A549 (cell line): Measurements from ENCODE around the gene XPO5. TPM values are rescaled to one million over a fixed set of nuclear protein-coding genes. Genes with fewer than 3 reads are reported as not detected.

ENCODE experiments used
- ATAC-seq, 2 experiments: fragments of 200-7000 bp in 1 of 2; fragments of >200 bp in 1 of 2; cut with Nextera tagmentation in 1 of 2; cut with Tn5 transposase in 1 of 2; 3 replicates each; pipeline versions ENCODE4 v1.8.0 to v1.9.1; 2018 to 2020; ENCODE audit warnings: mild to moderate bottlenecking in 1 of 2, moderate library complexity in 1 of 2
- CTCF ChIA-PET: fragments of 300-600 bp; sonication (Branson Sonifier 250); formaldehyde crosslinking; extraction: SDS; loops from one replicate; lab custom pipeline; 2021; ENCODE audit warnings: antibody characterized with exemption, inconsistent platforms; lab: Yijun Ruan, JAX
- POLR2A ChIA-PET: fragments of 350-600 bp; formaldehyde crosslinking; extraction: SDS; loops from one replicate; lab custom pipeline; 2021; ENCODE audit warnings: antibody characterized with exemption, inconsistent platforms; lab: Yijun Ruan, JAX
- DNase-seq, 2 experiments: peaks; one replicate each; pipeline versions ENCODE4 v3.0.0 to v3.0.0-alpha.2; 2011 to 2016; ENCODE audit warnings: low read depth in 1 of 2, low spot score in 1 of 2
- FAIRE-seq: peaks from 2 replicates; lab custom pipeline; 2011; peaks lifted over from hg19 to GRCh38; lab: Jason Lieb, UNC
- H3K27ac ChIP-seq, 2 experiments: fragments of >200 bp; sonication (Bioruptor Twin); formaldehyde crosslinking; 3 replicates each; pipeline ENCODE4 v1.5.1; 2016 to 2017
- H3K4me1 ChIP-seq: fragments of >200 bp; sonication (Bioruptor Twin); formaldehyde crosslinking; 3 replicates; pipeline ENCODE4 v1.6.1; 2016
- H3K4me2 ChIP-seq: fragments of >200 bp; sonication (Bioruptor Twin); formaldehyde crosslinking; 3 replicates; pipeline ENCODE4 v1.6.1; 2016
- H3K4me3 ChIP-seq: fragments of >200 bp; sonication (Bioruptor Twin); formaldehyde crosslinking; 3 replicates; pipeline ENCODE4 v1.5.1; 2016
- H3K9me3 ChIP-seq: fragments of >200 bp; sonication (Bioruptor Twin); formaldehyde crosslinking; 3 replicates; pipeline ENCODE4 v1.6.1; 2016
- BHLHE40 ChIP-seq: IDR thresholded peaks from 2 replicates; pipeline ENCODE4 v1.6.1; 2012; ENCODE audit warnings: low read depth, low read length, inconsistent platforms
- CBX8 ChIP-seq: fragments of 200-600 bp; sonication (generic); IDR thresholded peaks from 2 replicates; pipeline ENCODE4 v1.6.1; 2016
- CEBPB ChIP-seq, 2 experiments: fragments of >200 bp in 1 of 2; sonication (Bioruptor Twin) in 1 of 2; formaldehyde crosslinking in 1 of 2; IDR thresholded peaks; 2 replicates each; pipeline ENCODE4 v1.6.1; 2012 to 2016
- EP300 ChIP-seq, 2 experiments: fragments of >200 bp; sonication (Bioruptor Twin); formaldehyde crosslinking; IDR thresholded peaks; 2 replicates in 1 of 2; 3 replicates in 1 of 2; pipeline ENCODE4 v1.6.1; 2016 to 2017
- ESRRA ChIP-seq: fragments of 150-350 bp; IDR thresholded peaks from 2 replicates; pipeline ENCODE4 v1.6.1; 2014; ENCODE audit warnings: mild to moderate bottlenecking, low read length, borderline replicate concordance
- FOSB ChIP-seq: fragments of 250-450 bp; sonication (Bioruptor Pico); IDR thresholded peaks from 2 replicates; pipeline ENCODE4 v1.5.0; 2020; ENCODE audit warnings: mild to moderate bottlenecking, moderate library complexity
- FOXS1 ChIP-seq: fragments of 250-450 bp; sonication (Bioruptor Pico); IDR thresholded peaks from 2 replicates; pipeline ENCODE4 v1.5.0; 2020; ENCODE audit warnings: mild to moderate bottlenecking, moderate library complexity
- HDAC2 ChIP-seq: fragments of 200-600 bp; sonication (generic); IDR thresholded peaks from 2 replicates; pipeline ENCODE4 v1.6.1; 2016
- HOXA7 ChIP-seq: fragments of 250-450 bp; sonication (Bioruptor Pico); IDR thresholded peaks from 2 replicates; pipeline ENCODE4 v1.5.0; 2020; ENCODE audit warnings: mild to moderate bottlenecking, moderate library complexity
- JUNB ChIP-seq: fragments of >200 bp; sonication (Bioruptor Twin); formaldehyde crosslinking; IDR thresholded peaks from 2 replicates; pipeline ENCODE4 v1.6.1; 2016
- KDM1A ChIP-seq: fragments of 200-600 bp; sonication (generic); IDR thresholded peaks from 2 replicates; pipeline ENCODE4 v1.6.1; 2016; ENCODE audit warnings: low read depth, mild to moderate bottlenecking
- MAFK ChIP-seq: fragments of 450-650 bp; IDR thresholded peaks from 2 replicates; pipeline ENCODE4 v1.6.1; 2014; ENCODE audit not compliant: partially characterized antibody
- MYC ChIP-seq: IDR thresholded peaks from 2 replicates; pipeline ENCODE4 v1.6.1; 2012; ENCODE audit warnings: mild to moderate bottlenecking, inconsistent platforms, low read length, improper control_type of control experiment, borderline replicate concordance
- NFE2L2 ChIP-seq: fragments of 150-350 bp; conservative IDR thresholded peaks from 2 replicates; pipeline ENCODE4 v1.6.1; 2014; ENCODE audit warnings: low read length
- NPAS2 ChIP-seq: fragments of 250-450 bp; sonication (Bioruptor Pico); IDR thresholded peaks from 2 replicates; pipeline ENCODE4 v1.8.0; 2022; ENCODE audit warnings: mild to moderate bottlenecking, moderate library complexity, borderline replicate concordance
- POLR2A ChIP-seq: IDR thresholded peaks from 2 replicates; pipeline ENCODE4 v1.6.1; 2012; ENCODE audit warnings: mild to moderate bottlenecking, low read length
- POLR2AphosphoS2 ChIP-seq: conservative IDR thresholded peaks from 2 replicates; pipeline ENCODE4 v1.6.1; 2012; ENCODE audit warnings: low read length, improper control_type of control experiment, inconsistent platforms
- RARB ChIP-seq: fragments of 250-450 bp; sonication (Bioruptor Pico); IDR thresholded peaks from 2 replicates; pipeline ENCODE4 v1.8.0; 2021; ENCODE audit warnings: mild to moderate bottlenecking, moderate library complexity
- RCOR1 ChIP-seq: fragments of 150-350 bp; IDR thresholded peaks from 2 replicates; pipeline ENCODE4 v1.6.1; 2014; ENCODE audit warnings: antibody characterized with exemption, low read length, low read depth
- RFX5 ChIP-seq: fragments of 450-650 bp; IDR thresholded peaks from 2 replicates; pipeline ENCODE4 v1.7.1; 2014; ENCODE audit warnings: antibody characterized with exemption, mild to moderate bottlenecking, moderate library complexity
- RNF2 ChIP-seq: fragments of 200-600 bp; sonication (generic); IDR thresholded peaks from 2 replicates; pipeline ENCODE4 v1.6.1; 2016; ENCODE audit warnings: low read depth, mild to moderate bottlenecking, antibody characterized with exemption, moderate library complexity, borderline replicate concordance
- SREBF2 ChIP-seq: fragments of 450-650 bp; IDR thresholded peaks from 2 replicates; pipeline ENCODE4 v1.6.1; 2014; ENCODE audit warnings: mild to moderate bottlenecking, moderate library complexity
- ZFP36 ChIP-seq: fragments of 450-650 bp; IDR thresholded peaks from 2 replicates; pipeline ENCODE4 v1.6.1; 2014; ENCODE audit warnings: borderline replicate concordance; ENCODE audit not compliant: partially characterized antibody
- ZSCAN20 ChIP-seq: fragments of 250-450 bp; sonication (Bioruptor Pico); IDR thresholded peaks from 2 replicates; pipeline ENCODE4 v1.8.0; 2022; ENCODE audit warnings: mild to moderate bottlenecking, moderate library complexity
- WGBS: methylation state at CpG from one replicate; pipeline ENCODE4 v1.1.6; 2017; ENCODE audit errors: missing lambda C conversion rate; 5-methylcytosine and 5-hydroxymethylcytosine counted together
- polyA plus RNA-seq, 4 experiments: library from polyadenylated mRNA; depleted of rRNA in 3 of 4; stranded (reverse); fragments of >200 nt; fragmentation: RNase III in 1 of 4; extraction: RNeasy Plus Mini Kit Qiagen cat#74134 plus additional on column Dnase treatment in 1 of 4; gene quantifications; 2 replicates in 3 of 4; 3 replicates in 1 of 4; pipeline ENCODE4 v1.2.3, GENCODE V29; 2011 to 2017
- TF ChIP-seq, protein P1 (sequence below): fragments of 450-650 bp; IDR thresholded peaks from 2 replicates; pipeline ENCODE4 v1.6.1; 2014; ENCODE audit warnings: antibody characterized with exemption
- TF ChIP-seq, protein P2 (sequence below): fragments of >200 bp; sonication (Bioruptor Twin); formaldehyde crosslinking; IDR thresholded peaks from 3 replicates; pipeline ENCODE4 v1.5.1; 2016
- TF ChIP-seq, protein P3 (sequence below): fragments of 250-450 bp; sonication (Bioruptor Pico); IDR thresholded peaks from 2 replicates; pipeline ENCODE4 v1.5.0; 2021; ENCODE audit warnings: mild to moderate bottlenecking, moderate library complexity, borderline replicate concordance
- TF ChIP-seq, protein P4 (sequence below): IDR thresholded peaks from 2 replicates; pipeline ENCODE4 v1.6.1; 2012

The XPO5 gene
- polyA plus RNA-seq, 2 of the 4 experiments (the other 2 are of a cell fraction): 24.8 to 51.0 TPM

DNA sequence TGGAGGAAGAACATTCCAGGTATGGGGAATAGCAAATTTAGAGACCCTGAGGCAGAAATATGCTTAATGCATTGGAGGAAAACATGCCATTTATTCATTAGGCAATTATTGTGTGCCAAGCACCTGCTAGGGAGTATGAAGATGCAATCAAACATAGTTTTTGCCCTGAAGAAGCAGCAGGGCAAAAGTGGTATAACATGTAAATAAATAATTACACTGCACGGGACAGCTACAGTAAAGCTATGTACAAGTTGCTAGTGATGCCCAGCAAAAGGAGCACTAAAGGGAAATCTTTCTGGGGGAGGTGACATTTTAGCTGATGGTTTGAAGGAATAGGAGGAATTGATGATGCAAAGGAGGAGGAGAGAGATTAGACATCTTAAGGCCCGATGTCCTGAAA, 99.1 kb downstream of the XPO5 start:
- peak overlapping the region; percentile 100 for H3K4me2 ChIP-seq
- H3K4me1 ChIP-seq: peaks cover 20% of the 10 kb centered on the region; the same call in 2 of the 3 replicates
- CTCF ChIA-PET: interaction anchor here (1.7 kb wide), 1 partner anchor 29 kb away, joined by 3 read pairs; no protein-coding TSS in a partner anchor
- TF ChIP-seq MYC (no peak), BHLHE40 (no peak), SREBF2 (no peak), RNF2 (no peak), FOXS1 (no peak), ESRRA (no peak)
- TF ChIP-seq, protein P1, sequence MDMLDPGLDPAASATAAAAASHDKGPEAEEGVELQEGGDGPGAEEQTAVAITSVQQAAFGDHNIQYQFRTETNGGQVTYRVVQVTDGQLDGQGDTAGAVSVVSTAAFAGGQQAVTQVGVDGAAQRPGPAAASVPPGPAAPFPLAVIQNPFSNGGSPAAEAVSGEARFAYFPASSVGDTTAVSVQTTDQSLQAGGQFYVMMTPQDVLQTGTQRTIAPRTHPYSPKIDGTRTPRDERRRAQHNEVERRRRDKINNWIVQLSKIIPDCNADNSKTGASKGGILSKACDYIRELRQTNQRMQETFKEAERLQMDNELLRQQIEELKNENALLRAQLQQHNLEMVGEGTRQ: no peak
- TF ChIP-seq, protein P2, sequence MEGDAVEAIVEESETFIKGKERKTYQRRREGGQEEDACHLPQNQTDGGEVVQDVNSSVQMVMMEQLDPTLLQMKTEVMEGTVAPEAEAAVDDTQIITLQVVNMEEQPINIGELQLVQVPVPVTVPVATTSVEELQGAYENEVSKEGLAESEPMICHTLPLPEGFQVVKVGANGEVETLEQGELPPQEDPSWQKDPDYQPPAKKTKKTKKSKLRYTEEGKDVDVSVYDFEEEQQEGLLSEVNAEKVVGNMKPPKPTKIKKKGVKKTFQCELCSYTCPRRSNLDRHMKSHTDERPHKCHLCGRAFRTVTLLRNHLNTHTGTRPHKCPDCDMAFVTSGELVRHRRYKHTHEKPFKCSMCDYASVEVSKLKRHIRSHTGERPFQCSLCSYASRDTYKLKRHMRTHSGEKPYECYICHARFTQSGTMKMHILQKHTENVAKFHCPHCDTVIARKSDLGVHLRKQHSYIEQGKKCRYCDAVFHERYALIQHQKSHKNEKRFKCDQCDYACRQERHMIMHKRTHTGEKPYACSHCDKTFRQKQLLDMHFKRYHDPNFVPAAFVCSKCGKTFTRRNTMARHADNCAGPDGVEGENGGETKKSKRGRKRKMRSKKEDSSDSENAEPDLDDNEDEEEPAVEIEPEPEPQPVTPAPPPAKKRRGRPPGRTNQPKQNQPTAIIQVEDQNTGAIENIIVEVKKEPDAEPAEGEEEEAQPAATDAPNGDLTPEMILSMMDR: no peak
- H3K9me3 ChIP-seq: no peaks in the 10 kb centered on the region
- POLR2A ChIA-PET: interaction anchor here (0.7 to 1.2 kb wide), 4 partner anchors 10 to 528 kb away, joined by 3 to 5 read pairs (median 4); partner anchors contain the start of gene ABCC10
- WGBS: 47% methylated on average over 2 of the region's 2 CpGs
- no peak for DNase-seq
- H3K27ac ChIP-seq: peak overlapping the region; percentile 84 to 98
- FAIRE-seq: no peak
- ATAC-seq: peak; percentile 45 to 69; a peak in 4 of 6 replicates
- peak overlapping the region; percentile 83 for H3K4me3 ChIP-seq

DNA sequence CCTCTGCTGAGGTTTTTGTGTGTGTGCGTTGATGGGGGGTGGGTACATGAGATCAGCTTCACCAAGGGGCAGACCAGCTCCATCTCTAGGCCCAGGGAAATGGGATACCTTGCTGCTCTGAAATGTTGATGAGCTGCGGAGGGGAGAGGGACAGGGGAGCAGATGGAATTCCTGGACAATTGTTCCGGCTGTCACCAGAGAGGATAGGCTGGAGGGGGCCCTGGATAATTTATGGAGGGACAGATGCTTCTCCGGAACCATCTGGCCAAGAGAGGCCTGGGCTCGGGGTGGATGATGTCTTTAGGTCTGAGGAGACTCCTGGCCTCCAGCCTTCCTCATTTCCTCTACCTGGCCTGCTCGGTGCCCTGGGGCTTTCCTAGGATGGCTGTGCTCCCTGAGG, 100.3 kb downstream of the XPO5 start:
- FAIRE-seq (no peak), ATAC-seq (no peak), DNase-seq (no peak)
- H3K4me1 ChIP-seq: peaks cover 9% of the 10 kb centered on the region; the same call in 2 of the 3 replicates
- H3K9me3 ChIP-seq: no peaks in the 10 kb centered on the region
- no peak overlapping the region for H3K4me2 ChIP-seq
- TF ChIP-seq BHLHE40: no peak
- TF ChIP-seq CEBPB (IDR thresholded peaks at IDR 0.05): no peak
- no peak for TF ChIP-seq POLR2A
- TF ChIP-seq, protein P3, sequence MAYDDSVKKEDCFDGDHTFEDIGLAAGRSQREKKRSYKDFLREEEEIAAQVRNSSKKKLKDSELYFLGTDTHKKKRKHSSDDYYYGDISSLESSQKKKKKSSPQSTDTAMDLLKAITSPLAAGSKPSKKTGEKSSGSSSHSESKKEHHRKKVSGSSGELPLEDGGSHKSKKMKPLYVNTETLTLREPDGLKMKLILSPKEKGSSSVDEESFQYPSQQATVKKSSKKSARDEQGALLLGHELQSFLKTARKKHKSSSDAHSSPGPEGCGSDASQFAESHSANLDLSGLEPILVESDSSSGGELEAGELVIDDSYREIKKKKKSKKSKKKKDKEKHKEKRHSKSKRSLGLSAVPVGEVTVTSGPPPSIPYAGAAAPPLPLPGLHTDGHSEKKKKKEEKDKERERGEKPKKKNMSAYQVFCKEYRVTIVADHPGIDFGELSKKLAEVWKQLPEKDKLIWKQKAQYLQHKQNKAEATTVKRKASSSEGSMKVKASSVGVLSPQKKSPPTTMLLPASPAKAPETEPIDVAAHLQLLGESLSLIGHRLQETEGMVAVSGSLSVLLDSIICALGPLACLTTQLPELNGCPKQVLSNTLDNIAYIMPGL (CRISPR knock-in tag): no peak
- TF ChIP-seq RARB (CRISPR knock-in tag): no peak
- TF ChIP-seq HOXA7 (CRISPR knock-in tag): no peak
- no peak for TF ChIP-seq KDM1A
- TF ChIP-seq POLR2AphosphoS2: no peak
- no peak for TF ChIP-seq RFX5
- no peak for TF ChIP-seq RCOR1
- no peak overlapping the region for H3K4me3 ChIP-seq
- no peak overlapping the region for H3K27ac ChIP-seq
- WGBS: 70% methylated on average over 6 of the region's 6 CpGs
- ChIA-PET POLR2A (no interaction called here), CTCF (interaction anchor here (1.0 kb wide), 1 partner anchor 31 kb away, joined by 3 read pairs; no protein-coding TSS in a partner anchor)

DNA sequence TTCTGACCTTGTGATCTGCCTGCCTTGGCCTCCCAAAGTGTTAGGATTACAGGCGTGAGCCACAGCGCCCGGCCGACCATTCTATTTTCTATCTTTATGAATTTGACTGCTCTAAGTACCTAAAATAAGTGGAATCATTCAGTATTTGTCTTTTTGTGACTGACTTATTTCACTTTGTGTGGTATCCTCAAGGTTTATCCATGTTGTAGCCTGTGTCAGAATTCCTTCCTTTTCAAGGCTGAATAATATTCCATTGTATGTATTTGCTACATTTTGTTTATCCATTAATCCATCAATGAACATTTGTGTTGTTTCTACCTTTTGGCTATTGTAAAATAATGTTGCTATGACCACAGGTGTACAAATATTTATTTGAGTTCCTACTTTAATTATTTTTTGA, 103.3 kb downstream of the XPO5 start:
- DNase-seq (no peak), FAIRE-seq (no peak), ATAC-seq (no peak)
- H3K27ac ChIP-seq: no peak overlapping the region
- H3K4me3 ChIP-seq: no peak overlapping the region
- 94% methylated on average over 4 of the region's 4 CpGs for WGBS
- H3K4me1 ChIP-seq: 0 out of 3 replicates have a peak, but pooled peaks cover 3% of the 10 kb centered on the region
- ChIA-PET CTCF (interaction anchor here (1.9 to 2.8 kb wide), 2 partner anchors 12 to 34 kb away, joined by 6 to 10 read pairs; no protein-coding TSS in a partner anchor), POLR2A (no interaction called here)
- no peaks in the 10 kb centered on the region for H3K9me3 ChIP-seq
- H3K4me2 ChIP-seq: no peak overlapping the region
- TF ChIP-seq ZSCAN20 (CRISPR knock-in tag) (no peak), RFX5 (no peak), NPAS2 (no peak), HDAC2 (no peak), CBX8 (no peak), MAFK (no peak), EP300 (IDR thresholded peaks at IDR 0.05) (no peak), JUNB (no peak), NFE2L2 (no peak), FOSB (no peak), ZFP36 (no peak)
- TF ChIP-seq, protein P4, sequence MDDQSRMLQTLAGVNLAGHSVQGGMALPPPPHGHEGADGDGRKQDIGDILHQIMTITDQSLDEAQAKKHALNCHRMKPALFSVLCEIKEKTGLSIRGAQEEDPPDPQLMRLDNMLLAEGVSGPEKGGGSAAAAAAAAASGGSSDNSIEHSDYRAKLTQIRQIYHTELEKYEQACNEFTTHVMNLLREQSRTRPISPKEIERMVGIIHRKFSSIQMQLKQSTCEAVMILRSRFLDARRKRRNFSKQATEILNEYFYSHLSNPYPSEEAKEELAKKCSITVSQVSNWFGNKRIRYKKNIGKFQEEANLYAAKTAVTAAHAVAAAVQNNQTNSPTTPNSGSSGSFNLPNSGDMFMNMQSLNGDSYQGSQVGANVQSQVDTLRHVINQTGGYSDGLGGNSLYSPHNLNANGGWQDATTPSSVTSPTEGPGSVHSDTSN: no peak
